Stomach (tissue), 4 donors: ENCODE data around the gene VASH2.

Experiments
- CTCF ChIP-seq, 7 experiments: fragments of 450-650 bp in 4 of 7; fragments of 200-600 bp in 3 of 7; sonication (generic) in 3 of 7; IDR thresholded peaks; one replicate each; pipeline ENCODE4 v1.5.1; 2016 to 2019; ENCODE audit warnings: antibody characterized with exemption in 7 of 7, control low read depth in 2 of 7, mild to moderate bottlenecking in 1 of 7
- POLR2A ChIP-seq, 4 donors: fragments of 450-650 bp; IDR thresholded peaks; one replicate each; pipeline ENCODE4 v1.6.1; 2016; ENCODE audit warnings: antibody characterized with exemption in 4 of 4, control low read depth in 2 of 4, mild to moderate bottlenecking in 1 of 4, moderate library complexity in 1 of 4

DNA sequence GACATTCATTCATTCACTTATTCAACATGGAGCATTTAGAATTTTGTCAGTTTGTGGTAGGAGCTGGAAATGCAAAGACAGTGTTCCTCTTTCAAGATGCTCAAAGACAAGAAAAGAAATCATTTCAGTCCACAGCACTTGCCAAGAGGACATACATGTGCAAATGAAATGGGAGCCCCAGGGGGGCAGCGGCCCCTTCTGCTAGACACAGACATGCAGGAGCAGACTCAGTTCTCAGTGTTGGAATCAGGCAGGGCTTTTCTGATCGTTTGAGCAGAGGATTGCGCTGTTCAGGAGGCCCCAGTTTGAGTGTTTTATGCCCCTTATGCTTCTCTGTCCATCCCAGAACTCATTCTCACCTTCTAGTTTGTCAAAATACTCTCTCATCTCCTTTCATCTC is 35.6 kb upstream of the VASH2 start:
- no peak for TF ChIP-seq CTCF (IDR thresholded peaks at IDR 0.05)
- no peak for TF ChIP-seq POLR2A (IDR thresholded peaks at IDR 0.05)
